GM19438 (cell line): ENCODE data around the gene ZDHHC19.
"Not testable (repeated sequence)": the region's sequence is repeated elsewhere in the genome, so short reads cannot be mapped to it uniquely, and the experiment has no call there.

Experiments used
- ATAC-seq: cut with Tn5 transposase; IDR thresholded peaks from one replicate; pipeline ENCODE4 v1.9.1; 2021; ENCODE audit warnings: low read depth; ENCODE audit not compliant: unreplicated experiment

ZDHHC19 gene

DNA sequence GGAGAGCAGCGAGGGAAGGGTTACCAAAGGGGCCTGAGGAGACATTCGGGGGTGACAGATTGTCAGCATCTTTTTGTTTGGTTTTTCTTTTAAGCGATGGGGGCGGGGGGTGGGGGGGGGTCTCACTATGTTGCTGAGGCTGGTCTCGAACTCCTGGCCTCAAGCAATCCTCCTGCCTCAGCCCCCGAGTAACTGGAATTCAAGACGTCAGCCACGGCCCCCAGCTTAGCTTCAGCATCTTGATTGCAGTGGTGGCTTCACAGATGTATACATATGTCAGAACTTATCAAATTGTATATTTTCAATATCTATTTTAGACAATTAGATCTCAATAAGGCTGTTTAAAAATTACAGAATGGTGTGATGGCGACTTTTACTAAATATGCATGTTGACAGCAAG is 30.9 kb downstream of the ZDHHC19 start:
- ATAC-seq = no peak

- peak; percentile 63 for ATAC-seq
Observed at GRCh38 chr3:196179380-196180308, 31.6 kb downstream of the ZDHHC19 start.

DNA sequence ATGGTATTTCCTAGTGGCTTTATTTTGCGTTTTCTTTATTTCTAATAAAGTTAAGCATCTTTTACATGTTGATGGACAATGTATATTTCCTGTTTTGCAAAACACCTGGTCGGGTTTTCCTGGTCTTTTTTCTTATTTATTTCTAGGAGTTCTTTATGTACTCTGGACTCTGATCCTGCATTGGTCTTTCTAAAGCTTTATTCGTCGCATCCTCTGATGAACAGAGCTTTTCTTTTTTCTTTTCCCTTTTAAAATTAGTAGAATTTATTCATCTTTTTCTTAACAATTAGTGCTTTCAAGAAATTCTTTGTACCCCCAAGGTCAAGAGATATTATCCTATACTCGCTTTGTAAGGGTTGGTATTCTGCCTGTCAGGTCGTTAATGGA is 32.2 kb downstream of the ZDHHC19 start:
- no peak for ATAC-seq

DNA sequence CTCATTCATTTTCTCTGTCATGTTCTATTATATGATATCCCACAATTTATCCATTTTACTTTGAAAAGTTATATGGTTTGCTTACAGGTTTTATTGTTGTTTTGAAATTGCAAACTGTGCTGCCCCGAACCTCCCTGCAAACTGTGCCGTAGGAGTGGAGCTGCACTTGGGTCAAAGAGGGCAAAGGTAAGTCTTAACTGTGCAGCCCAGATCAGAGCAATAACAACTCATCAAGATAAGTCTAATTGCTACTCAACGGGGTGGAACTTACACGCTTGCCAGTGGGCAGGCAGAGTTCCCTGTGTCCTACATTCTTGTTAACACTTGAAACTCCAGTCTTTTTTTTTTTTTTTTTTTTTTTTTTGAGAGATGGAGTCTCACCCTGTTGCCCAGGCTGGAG is 33.2 kb downstream of the ZDHHC19 start:
- ATAC-seq = no peak

DNA sequence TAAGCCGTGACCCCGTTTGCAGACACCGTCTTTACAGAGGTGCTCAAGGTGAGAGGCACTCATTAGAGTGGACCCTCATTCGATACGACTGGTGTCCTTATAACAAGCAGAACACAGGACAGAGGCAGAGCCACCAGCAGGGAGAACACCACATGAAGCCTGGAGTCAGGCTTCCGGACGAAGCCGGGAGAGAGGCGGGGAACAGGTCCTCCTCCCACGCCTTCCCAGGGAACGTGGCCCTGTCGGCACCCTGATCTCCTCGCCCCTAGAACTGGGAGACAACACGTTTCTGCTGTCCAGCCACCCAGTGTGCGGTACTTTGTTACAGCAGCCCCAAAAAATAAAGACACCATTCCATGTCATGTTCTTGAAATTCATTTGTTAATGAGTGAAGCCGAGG is 33.6 kb downstream of the ZDHHC19 start:
- ATAC-seq = no peak

DNA sequence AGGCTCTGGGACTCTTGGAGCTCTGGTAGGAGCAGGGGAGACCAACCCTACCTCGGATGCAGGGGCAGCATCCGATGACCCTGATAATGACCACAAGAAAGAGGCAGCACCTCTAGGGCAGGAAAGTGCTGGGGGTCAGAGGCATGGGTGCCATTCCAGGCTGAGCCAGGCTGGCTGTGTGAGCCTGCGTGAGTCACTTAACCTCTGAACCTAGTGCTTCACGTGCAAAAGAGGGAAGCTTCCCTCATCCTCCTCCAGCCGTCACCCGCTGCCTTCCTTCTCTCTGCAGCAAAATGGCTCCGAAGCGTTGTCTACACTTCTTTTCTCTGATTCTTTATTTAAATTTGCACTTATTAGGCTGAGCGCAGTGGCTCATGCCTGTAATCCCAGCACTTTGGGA is 35.5 kb downstream of the ZDHHC19 start:
- ATAC-seq = no peak

DNA sequence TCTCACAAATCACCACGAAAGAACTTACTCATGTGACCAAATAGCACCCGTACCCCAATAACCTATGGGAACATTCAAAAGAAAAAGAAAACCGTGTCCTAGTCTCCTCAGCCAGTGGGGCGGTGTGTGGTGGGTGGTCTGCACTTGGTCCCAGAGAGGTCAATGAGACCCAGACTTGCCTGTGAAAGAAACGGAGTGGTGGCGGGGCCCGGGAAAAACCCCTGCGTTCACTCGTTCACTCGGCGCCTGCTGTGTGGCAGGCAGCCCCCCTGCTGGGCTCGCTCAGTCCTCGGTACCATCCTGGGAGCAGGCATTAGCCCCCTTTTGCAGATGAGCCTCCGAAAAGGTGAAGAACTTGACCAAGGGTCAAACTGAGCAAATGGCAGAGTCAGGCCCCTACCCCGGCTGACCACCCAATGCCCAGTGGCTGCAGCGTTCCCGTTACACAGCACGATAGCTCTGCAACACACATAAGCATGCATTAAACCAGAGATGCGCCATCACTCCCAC is 36.0 kb downstream of the ZDHHC19 start:
- no peak for ATAC-seq

GRCh38 chr3:196174652-196175051 is 36.5 kb downstream of the ZDHHC19 start:
- no peak for ATAC-seq

DNA sequence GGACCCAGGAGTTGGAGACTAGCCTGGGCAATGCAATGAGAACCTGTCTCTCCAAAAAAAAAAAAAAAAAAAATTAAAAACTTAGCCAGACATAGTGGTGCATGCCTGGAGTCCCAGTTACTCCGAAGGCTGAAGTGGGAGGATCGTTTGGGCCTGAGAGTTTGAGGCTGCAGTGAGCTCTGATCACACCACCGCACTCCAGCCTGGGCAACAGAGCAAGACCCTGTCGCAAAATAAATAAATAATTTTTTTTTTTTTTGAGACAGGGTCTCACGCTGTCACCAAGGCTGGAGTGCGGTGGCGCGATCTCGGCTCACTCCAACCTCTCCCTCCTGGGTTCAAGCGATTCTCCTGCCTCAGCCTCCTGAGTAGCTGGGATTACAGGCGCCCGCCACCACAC is 40.9 kb downstream of the ZDHHC19 start:
- not testable (repeated sequence) for ATAC-seq

- no peak for ATAC-seq
Observed at GRCh38 chr3:196169836-196170240, 41.4 kb downstream of the ZDHHC19 start.

DNA sequence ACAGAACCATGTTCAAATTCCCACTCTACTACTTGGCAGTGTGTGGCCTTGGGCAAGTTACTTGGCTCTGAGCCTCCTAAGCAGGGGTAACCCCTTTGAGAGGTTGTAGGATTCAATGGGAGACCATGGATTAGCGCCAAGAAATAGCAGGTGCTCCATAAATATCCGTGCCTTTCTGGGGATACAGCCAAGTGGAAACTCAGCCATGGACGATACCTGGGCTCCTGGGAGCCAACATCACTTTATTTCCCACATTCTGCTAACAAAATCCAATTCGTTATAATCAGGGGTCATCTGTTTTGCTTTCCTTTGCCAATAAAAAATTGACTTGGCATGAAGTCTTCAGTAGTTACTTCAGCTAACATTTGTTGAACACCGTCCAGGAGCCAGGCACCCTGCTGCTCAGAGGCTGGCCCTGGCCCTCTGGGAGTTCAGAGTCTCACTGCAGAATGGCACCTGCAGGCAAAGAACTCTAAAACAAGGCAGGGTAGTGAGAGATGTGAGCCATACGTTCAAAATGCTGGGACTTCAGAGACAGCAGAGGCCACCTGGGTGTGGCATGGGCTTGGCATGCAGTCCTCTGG is 42.3 kb downstream of the ZDHHC19 start:
- no peak for ATAC-seq

GRCh38 chr3:196166741-196167140 is 44.5 kb downstream of the ZDHHC19 start:
- no peak for ATAC-seq

DNA sequence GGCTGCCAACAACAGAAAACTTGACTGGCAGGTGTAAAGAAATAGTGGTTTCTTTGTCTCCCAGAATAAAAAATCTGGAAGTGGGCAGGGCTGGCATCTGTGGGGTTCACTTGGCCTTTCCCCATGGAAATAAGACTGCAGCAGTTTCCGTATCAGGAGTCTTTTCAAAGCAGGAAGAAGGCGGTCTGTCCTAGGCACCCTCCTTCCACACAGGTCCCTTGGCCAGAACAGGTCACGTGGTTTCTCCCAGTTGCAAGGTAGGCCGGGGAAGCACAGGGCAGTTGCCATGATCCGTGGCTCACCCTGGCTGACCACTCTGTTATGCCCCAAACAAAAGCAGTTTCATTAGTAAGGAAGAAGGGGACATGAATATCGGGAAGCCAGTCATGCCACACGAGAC is 45.4 kb downstream of the ZDHHC19 start:
- no peak for ATAC-seq

DNA sequence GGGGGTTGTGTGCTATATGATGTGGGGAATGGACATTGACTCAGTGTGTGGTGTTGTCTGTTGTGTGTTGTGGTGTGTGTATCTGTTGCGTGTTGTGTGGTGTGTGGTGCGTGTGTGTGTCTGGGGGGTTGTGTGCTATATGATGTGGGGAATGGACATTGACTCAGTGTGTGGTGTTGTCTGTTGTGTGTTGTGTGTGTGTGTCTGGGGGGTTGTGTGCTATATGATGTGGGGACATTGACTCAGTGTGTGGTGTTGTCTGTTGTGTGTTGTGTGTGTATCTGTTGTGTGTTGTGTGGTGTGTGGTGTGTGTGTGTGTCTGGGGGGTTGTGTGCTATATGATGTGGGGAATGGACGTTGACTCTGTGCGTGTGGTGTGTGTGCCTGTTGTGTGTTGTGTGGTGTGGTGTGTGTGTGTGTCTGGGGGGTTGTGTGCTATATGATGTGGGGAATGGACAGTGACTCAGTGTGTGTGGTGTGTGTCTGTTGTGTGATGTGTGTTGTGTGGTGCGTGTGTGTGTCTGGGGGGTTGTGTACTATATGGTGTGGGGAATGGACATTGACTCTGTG is 46.1 kb downstream of the ZDHHC19 start:
- ATAC-seq = not testable (repeated sequence)

- no peak for ATAC-seq
Observed at GRCh38 chr3:196164576-196164975, 46.6 kb downstream of the ZDHHC19 start.

GRCh38 chr3:196163666-196164493 is 47.3 kb downstream of the ZDHHC19 start:
- no peak for ATAC-seq

DNA sequence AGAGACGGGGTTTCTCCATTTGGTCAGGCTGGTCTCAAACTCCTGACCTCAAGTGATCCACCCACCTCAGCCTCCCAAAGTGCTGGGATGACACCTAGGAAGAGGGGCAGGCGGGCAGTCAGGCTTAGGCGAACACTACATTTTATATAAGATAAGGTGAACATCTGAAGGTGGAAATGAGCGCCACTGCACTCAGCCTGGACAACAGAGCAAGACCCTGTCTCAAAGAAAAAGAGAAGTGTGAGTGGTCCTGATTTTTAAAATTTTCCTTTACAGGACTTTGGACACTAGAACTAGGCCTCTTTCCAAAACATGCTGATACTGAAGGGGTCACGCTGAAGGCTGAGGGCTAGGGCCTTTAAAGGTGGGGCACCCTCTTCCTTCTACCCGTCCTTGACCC is 48.0 kb downstream of the ZDHHC19 start:
- no peak for ATAC-seq

DNA sequence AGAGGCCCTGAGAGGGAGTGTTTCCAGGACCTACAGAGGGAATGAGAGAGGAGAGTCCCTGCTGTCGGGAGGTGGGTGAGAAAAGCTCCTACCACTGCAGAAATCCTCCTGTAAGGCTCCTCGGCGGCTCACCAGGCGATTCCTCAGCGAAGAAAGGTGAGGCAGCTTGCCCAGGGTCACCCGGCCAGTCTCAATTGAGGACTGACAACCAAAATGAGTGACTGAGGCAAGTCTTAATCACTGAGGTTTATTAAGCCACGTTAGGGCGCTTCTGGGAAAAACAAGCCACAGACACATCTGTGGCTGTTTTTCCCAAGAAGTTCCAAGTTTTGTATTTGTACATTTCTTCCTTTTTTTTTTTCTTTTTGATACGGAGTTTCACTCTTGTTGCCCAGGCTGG is 48.5 kb downstream of the ZDHHC19 start:
- no peak for ATAC-seq

DNA sequence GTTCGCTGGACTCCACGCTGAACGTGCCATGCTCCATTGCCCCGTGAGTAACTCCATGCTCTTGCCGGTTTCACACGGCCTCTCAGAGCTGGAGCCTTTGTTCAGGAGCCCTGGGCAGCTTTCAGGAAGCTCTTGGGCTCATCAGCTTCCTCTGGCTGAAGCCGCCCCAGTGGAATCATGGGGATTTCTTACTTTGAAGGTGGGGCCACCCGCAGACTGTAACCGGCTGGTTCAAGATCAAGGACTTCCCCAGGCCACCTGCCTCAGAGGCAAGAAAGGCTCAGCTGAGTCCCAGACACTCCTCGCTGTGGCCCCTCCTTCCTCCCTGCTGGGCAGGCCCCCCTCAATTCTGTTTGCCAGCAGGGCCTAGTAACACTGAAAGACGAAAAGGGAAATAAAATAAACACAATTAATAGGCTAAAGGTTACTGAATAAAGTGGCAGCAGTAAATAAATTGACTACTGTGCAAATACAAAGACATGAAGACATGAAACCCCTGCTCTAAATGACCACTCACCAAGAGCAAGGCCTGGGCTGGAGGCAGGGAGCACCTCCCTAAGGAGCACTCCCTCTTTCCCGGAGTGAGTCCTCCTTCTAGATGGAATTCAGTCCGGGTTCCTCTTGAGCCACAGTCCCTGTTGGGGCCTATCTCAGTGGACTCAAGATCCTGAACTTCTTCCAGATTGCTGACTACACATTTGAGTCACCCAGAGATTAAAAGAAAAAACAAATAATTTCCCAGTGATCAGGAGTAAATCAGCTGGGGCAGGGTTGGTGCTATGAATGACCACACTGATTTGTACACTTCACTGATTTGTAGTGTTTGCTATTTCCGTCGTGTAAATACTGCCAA is 51.0 kb downstream of the ZDHHC19 start:
- ATAC-seq = peak; percentile 95

DNA sequence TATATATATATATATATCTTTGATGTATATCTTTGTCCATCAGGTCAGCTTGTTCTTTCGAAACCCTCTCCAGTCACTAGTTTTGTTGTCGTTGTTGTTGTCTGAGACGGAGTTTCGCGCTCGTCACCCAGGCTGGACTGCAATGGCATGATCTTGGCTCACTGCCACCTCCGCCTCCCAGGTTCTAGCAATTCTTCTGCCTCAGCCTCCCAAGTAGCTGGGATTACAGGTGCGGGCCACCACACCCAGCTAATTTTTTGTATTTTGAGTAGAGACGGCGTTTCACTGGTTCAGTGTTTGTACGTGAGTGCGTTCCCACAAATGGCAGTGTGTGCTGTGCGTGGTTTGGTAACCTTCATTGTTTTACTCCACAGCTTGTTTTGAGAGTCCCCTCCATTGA is 51.7 kb downstream of the ZDHHC19 start:
- no peak for ATAC-seq
